Colonic mucosa (tissue), 4 donors: ENCODE results near the gene CAPN10. TPM values are rescaled to one million over a fixed set of nuclear protein-coding genes. Genes with fewer than 3 reads are reported as not detected.

Source experiments
- DNase-seq: peaks from one replicate; pipeline ENCODE4 v3.0.0-alpha.2; 2020
- H3K27ac ChIP-seq: fragments of 200-600 bp; one replicate; pipeline ENCODE4 v1.8.0; 2021
- H3K27me3 ChIP-seq: fragments of 200-600 bp; one replicate; pipeline ENCODE4 v1.8.0; 2021
- H3K36me3 ChIP-seq: fragments of 200-600 bp; one replicate; pipeline ENCODE4 v1.8.0; 2021
- H3K4me1 ChIP-seq: fragments of 200-600 bp; one replicate; pipeline ENCODE4 v1.8.0; 2021; ENCODE audit warnings: mild to moderate bottlenecking
- H3K4me3 ChIP-seq: fragments of 200-600 bp; one replicate; pipeline ENCODE4 v1.8.0; 2021
- H3K9ac ChIP-seq, 2 donors: one replicate each; pipeline ENCODE4 v1.7.0; 2013; ENCODE audit warnings: control low read depth in 2 of 2, low read depth in 2 of 2, low read length in 2 of 2
- H3K9me3 ChIP-seq: fragments of 200-600 bp; one replicate; pipeline ENCODE4 v1.8.0; 2021
- CTCF ChIP-seq: fragments of 200-600 bp; IDR thresholded peaks from one replicate; pipeline ENCODE4 v1.8.0; 2022; ENCODE audit warnings: antibody characterized with exemption, mild to moderate bottlenecking
- intact Hi-C: fragments of 100-400 bp; cut with DNase I; formaldehyde crosslinking; loops from one replicate; pipeline ENCODE4 v1.14.1; 2022
- total RNA-seq, 2 donors: library from RNA; stranded (reverse); fragmentation: NEBNext Ultra II Directional in 1 of 2; extraction: Animal tissue kit (Norgen Biotek cat#: 25700) in 1 of 2; gene quantifications; one replicate each; pipeline ENCODE4 v1.2.1, GENCODE V29; 2021
- donor health status: healthy.
- donor health status: DM: no; HTN: no; CAD: no.
- donor health status: DM: no; HTN: no; CAD: no.

The CAPN10 gene
- total RNA-seq, 2 donors from 2014 or later = 29.1 to 47.8 TPM

DNA sequence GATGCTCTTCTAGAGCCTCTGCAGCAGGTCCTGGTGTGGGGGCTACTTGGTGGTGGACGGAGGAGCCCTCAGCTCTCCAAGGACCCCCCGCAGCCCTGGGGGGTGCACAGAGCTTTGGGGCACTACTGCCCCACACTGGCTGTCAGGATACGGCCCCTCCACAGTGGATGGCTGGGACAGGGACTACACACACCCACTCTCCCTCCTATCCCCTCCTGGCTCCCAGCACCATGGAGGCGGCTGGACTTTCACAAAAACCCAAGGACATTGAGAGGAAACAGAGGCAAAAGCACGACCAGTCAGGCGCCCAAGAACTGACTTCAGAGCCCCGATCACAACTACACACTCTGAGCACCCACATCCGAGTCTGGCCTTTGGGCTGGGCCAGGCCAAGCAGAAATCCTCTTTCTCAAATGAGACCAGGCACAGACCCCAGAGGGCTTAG, 51.4 kb downstream of the CAPN10 start:
- no peaks in the 10 kb centered on the region for H3K36me3 ChIP-seq
- no peak overlapping the region for H3K9ac ChIP-seq
- no peak for TF ChIP-seq CTCF
- H3K4me3 ChIP-seq = no peak overlapping the region
- H3K4me1 ChIP-seq = no peaks in the 10 kb centered on the region
- no peak for DNase-seq
- no peaks in the 10 kb centered on the region for H3K27me3 ChIP-seq
- no peak overlapping the region for H3K27ac ChIP-seq
- no peaks in the 10 kb centered on the region for H3K9me3 ChIP-seq
- intact Hi-C loops = no loop called here

- no peak for TF ChIP-seq CTCF
- Histone ChIP-seq H3K9me3 (no peaks in the 10 kb centered on the region), H3K27ac (no peak overlapping the region), H3K9ac (no peak overlapping the region), H3K4me3 (no peak overlapping the region), H3K4me1 (no peaks in the 10 kb centered on the region), H3K36me3 (no peaks in the 10 kb centered on the region), H3K27me3 (no peaks in the 10 kb centered on the region)
- intact Hi-C loops = no loop called here
- DNase-seq = no peak
These were observed 52.1 kb downstream of the CAPN10 start for GRCh38 chr2:240638512-240639160.

DNA sequence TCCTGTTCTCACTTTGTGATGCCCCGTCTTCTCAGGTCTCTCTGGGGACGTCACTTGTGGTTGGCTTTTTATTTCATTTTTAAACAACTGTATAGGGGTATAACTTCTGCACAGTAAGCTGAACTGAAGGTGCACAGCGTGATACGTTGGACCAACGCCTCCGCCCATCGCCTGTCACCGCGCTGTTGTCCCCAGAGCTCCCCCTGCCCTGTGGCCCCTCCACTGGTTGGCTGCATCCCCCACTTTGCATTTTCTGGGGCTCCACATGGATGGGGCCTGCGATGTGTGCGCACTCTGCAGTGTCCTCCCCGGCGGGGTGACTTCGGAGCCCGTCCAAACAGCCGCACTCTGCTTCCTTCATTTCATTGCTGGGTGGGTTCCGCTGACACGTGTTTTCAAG, 53.0 kb downstream of the CAPN10 start:
- no peak for TF ChIP-seq CTCF
- Histone ChIP-seq H3K27ac (no peak overlapping the region), H3K4me3 (no peak overlapping the region), H3K36me3 (no peaks in the 10 kb centered on the region), H3K9me3 (no peaks in the 10 kb centered on the region), H3K4me1 (no peaks in the 10 kb centered on the region), H3K27me3 (no peaks in the 10 kb centered on the region), H3K9ac (no peak overlapping the region)
- DNase-seq = no peak
- intact Hi-C loops = no loop called here

DNA sequence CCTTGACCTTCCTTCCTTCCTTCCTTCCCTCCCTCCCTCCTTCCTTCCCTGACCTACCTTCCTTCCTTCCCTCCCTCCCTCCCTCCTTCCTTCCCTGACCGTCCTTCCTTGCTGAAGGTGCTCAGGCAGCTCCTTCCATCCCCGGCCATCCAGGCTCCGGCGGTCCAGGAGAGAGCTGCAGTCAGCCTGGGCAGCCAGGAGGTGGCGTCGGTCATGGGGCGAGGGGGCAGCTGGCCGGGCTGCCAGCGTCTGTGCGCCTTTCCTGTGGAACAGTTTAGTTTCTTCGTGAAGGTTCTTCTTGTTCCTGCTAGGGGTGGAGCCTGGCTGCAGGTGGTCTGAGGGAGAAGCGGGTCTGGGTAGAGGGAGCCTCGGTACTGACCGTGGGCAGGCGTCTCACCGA, 54.4 kb downstream of the CAPN10 start:
- no peak overlapping the region for H3K4me3 ChIP-seq
- TF ChIP-seq CTCF = peak; percentile 28
- no peaks in the 10 kb centered on the region for H3K4me1 ChIP-seq
- H3K9me3 ChIP-seq = no peaks in the 10 kb centered on the region
- H3K27ac ChIP-seq = no peak overlapping the region
- no peak overlapping the region for H3K9ac ChIP-seq
- DNase-seq = peak; percentile 51
- no peaks in the 10 kb centered on the region for H3K27me3 ChIP-seq
- no peaks in the 10 kb centered on the region for H3K36me3 ChIP-seq
- intact Hi-C loops = no loop called here

DNA sequence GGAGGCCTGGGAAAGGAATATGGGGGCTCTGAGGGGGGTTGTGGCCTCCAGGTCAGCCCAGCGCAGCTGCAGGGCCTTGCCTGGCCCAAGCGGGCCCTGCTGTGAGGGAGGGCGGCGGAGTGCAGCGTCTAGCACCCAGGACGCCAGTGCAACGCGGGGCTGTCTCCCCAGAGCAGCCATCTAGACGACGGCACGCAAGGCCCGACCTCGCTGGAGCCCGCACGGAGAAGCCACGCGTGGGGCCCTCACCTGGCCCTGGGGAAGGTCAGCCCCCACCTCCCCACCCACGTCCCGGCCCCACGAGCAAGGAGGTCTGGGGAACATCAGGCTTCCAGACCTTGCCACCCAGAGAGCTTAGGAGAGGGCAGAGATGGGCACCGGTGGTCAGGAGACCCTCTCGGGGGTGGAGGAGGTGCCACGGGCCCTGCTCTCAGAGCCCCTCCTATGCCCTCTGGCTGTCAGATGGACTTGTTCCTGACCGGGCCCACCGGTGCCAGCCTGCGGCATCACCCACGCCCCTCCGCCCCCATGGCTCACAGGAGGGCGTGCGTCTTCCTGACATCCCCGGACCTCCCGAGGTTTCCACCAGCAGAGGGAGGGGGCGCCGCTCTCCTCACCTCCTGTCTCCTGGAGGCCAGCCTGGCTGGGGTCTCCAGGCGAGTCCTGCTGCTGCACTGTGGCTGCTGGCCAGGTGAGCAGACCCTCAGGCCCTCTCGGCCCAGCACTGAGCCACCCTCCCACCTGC, 55.7 kb downstream of the CAPN10 start:
- no peaks in the 10 kb centered on the region for H3K9me3 ChIP-seq
- intact Hi-C loops = no loop called here
- TF ChIP-seq CTCF = no peak
- no peak for DNase-seq
- H3K27me3 ChIP-seq = no peaks in the 10 kb centered on the region
- no peaks in the 10 kb centered on the region for H3K36me3 ChIP-seq
- H3K9ac ChIP-seq = no peak overlapping the region
- H3K4me3 ChIP-seq = no peak overlapping the region
- H3K27ac ChIP-seq = no peak overlapping the region
- H3K4me1 ChIP-seq = no peaks in the 10 kb centered on the region
